H9 (cell line): Measurements from ENCODE around the gene TTBK1. TPM values are rescaled to one million over a fixed set of nuclear protein-coding genes. Genes with fewer than 3 reads are reported as not detected.

Source experiments
- DNase-seq: peaks from one replicate; pipeline ENCODE4 v3.0.0-alpha.2; 2017
- H2AFZ ChIP-seq: one replicate; pipeline ENCODE4 v1.6.1; 2013; ENCODE audit warnings: mild to moderate bottlenecking, low read length, control low read depth, moderate library complexity
- H2AK5ac ChIP-seq: 2 replicates; pipeline ENCODE4 v1.6.1; 2013; ENCODE audit warnings: low read length, control low read depth, mixed read lengths; ENCODE audit not compliant: insufficient read length
- H2BK120ac ChIP-seq: one replicate; pipeline ENCODE4 v1.6.1; 2013; ENCODE audit warnings: low read depth, mild to moderate bottlenecking, low read length, control low read depth, inconsistent platforms; ENCODE audit not compliant: poor library complexity, severe bottlenecking
- H2BK12ac ChIP-seq: 2 replicates; pipeline ENCODE4 v1.6.1; 2013; ENCODE audit warnings: low read length, control low read depth, mixed read lengths, low read depth; ENCODE audit not compliant: insufficient read length
- H2BK15ac ChIP-seq: 2 replicates; pipeline ENCODE4 v1.6.1; 2013; ENCODE audit warnings: low read depth, low read length, control low read depth
- H2BK20ac ChIP-seq: one replicate; pipeline ENCODE4 v1.6.1; 2013; ENCODE audit warnings: low read depth, mild to moderate bottlenecking, low read length, control low read depth, inconsistent platforms; ENCODE audit not compliant: poor library complexity, severe bottlenecking
- H2BK5ac ChIP-seq: 2 replicates; pipeline ENCODE4 v1.6.1; 2013; ENCODE audit warnings: low read length, control low read depth, mixed read lengths; ENCODE audit not compliant: insufficient read length
- H3K14ac ChIP-seq: 2 replicates; pipeline ENCODE4 v1.6.1; 2013; ENCODE audit warnings: low read length, control low read depth; ENCODE audit not compliant: insufficient read depth
- H3K18ac ChIP-seq: 2 replicates; pipeline ENCODE4 v1.6.1; 2013; ENCODE audit warnings: low read depth, mild to moderate bottlenecking, mixed read lengths, low read length, control low read depth; ENCODE audit not compliant: insufficient read length
- H3K23ac ChIP-seq: 2 replicates; pipeline ENCODE4 v1.6.1; 2013; ENCODE audit warnings: low read length, control low read depth, mixed read lengths, low read depth; ENCODE audit not compliant: insufficient read length
- H3K23me2 ChIP-seq: 2 replicates; pipeline ENCODE4 v1.6.1; 2013; ENCODE audit warnings: low read depth, mild to moderate bottlenecking, mixed read lengths, low read length, control low read depth; ENCODE audit not compliant: insufficient read length, poor library complexity, severe bottlenecking
- H3K27ac ChIP-seq: 2 replicates; pipeline ENCODE4 v1.5.1; 2013; ENCODE audit warnings: low read length, control low read depth, mixed read lengths, low read depth; ENCODE audit not compliant: insufficient read length
- H3K27me3 ChIP-seq: 2 replicates; pipeline ENCODE4 v1.6.1; 2013; ENCODE audit warnings: low read length, control low read depth, inconsistent platforms; ENCODE audit not compliant: insufficient read depth
- H3K4ac ChIP-seq: 2 replicates; pipeline ENCODE4 v1.6.1; 2013; ENCODE audit warnings: low read depth, mild to moderate bottlenecking, control low read depth, inconsistent platforms, low read length, moderate library complexity
- H3K4me1 ChIP-seq: 2 replicates; pipeline ENCODE4 v1.6.1; 2013; ENCODE audit warnings: low read length, control low read depth, inconsistent platforms; ENCODE audit not compliant: insufficient read depth
- H3K4me2 ChIP-seq: 2 replicates; pipeline ENCODE4 v1.6.1; 2013; ENCODE audit warnings: low read length, control low read depth, mixed read lengths; ENCODE audit not compliant: insufficient read length, insufficient read depth
- H3K56ac ChIP-seq: 2 replicates; pipeline ENCODE4 v1.6.1; 2013; ENCODE audit warnings: low read depth, mild to moderate bottlenecking, mixed read lengths, low read length, control low read depth; ENCODE audit not compliant: insufficient read length
- H3K79me1 ChIP-seq: 2 replicates; pipeline ENCODE4 v1.6.1; 2013; ENCODE audit warnings: low read depth, mild to moderate bottlenecking, moderate library complexity, low read length, control low read depth, inconsistent platforms; ENCODE audit not compliant: insufficient read depth, poor library complexity, severe bottlenecking
- H3K79me2 ChIP-seq: 2 replicates; pipeline ENCODE4 v1.6.1; 2013; ENCODE audit warnings: low read length, control low read depth, inconsistent platforms; ENCODE audit not compliant: insufficient read depth
- H3K9ac ChIP-seq: 2 replicates; pipeline ENCODE4 v1.6.1; 2013; ENCODE audit warnings: low read length, control low read depth, mixed read lengths; ENCODE audit not compliant: insufficient read length; ENCODE audit errors: extremely low read depth
- H3K9me3 ChIP-seq: one replicate; pipeline ENCODE4 v1.6.1; 2013; ENCODE audit warnings: low read depth, low read length, inconsistent platforms; ENCODE audit not compliant: control insufficient read depth
- H3T11ph ChIP-seq: one replicate; pipeline ENCODE4 v1.6.1; 2013; ENCODE audit warnings: mild to moderate bottlenecking, low read length, control low read depth, inconsistent platforms
- H4K20me1 ChIP-seq: one replicate; pipeline ENCODE4 v1.6.1; 2013; ENCODE audit not compliant: control insufficient read depth, insufficient read length, insufficient read depth
- H4K5ac ChIP-seq: 2 replicates; pipeline ENCODE4 v1.6.1; 2013; ENCODE audit warnings: low read depth, mild to moderate bottlenecking, mixed read lengths, low read length, control low read depth; ENCODE audit not compliant: insufficient read length
- H4K8ac ChIP-seq: replicated peaks from 2 replicates; pipeline ENCODE4 v1.6.1; 2013; ENCODE audit warnings: low read length, control low read depth, mixed read lengths, low read depth; ENCODE audit not compliant: insufficient read length
- H4K91ac ChIP-seq: 2 replicates; pipeline ENCODE4 v1.6.1; 2013; ENCODE audit warnings: low read depth, mild to moderate bottlenecking, moderate library complexity, mixed read lengths, low read length, control low read depth; ENCODE audit not compliant: insufficient read length
- H3K27ac Mint-ChIP-seq, 3 experiments: 2 replicates in 2 of 3; 3 replicates in 1 of 3; pipeline ENCODE4 v1.8.0; 2020 to 2021; ENCODE audit warnings: mixed read lengths in 3 of 3, mild to moderate bottlenecking in 1 of 3, moderate library complexity in 1 of 3
- H3K27me3 Mint-ChIP-seq: 2 replicates; pipeline ENCODE4 v1.8.0; 2021; ENCODE audit warnings: low read depth, mild to moderate bottlenecking, moderate library complexity, mixed read lengths
- H3K36me3 Mint-ChIP-seq, 3 experiments: 2 replicates in 2 of 3; 3 replicates in 1 of 3; pipeline ENCODE4 v1.8.0; 2020 to 2021; ENCODE audit warnings: low read depth in 3 of 3, mixed read lengths in 3 of 3; ENCODE audit not compliant: insufficient read depth in 1 of 3
- H3K4me1 Mint-ChIP-seq, 2 experiments: 2 replicates each; pipeline ENCODE4 v1.8.0; 2020; ENCODE audit warnings: mixed read lengths in 2 of 2
- H3K4me3 Mint-ChIP-seq, 2 experiments: 2 replicates in 1 of 2; 3 replicates in 1 of 2; pipeline ENCODE4 v1.8.0; 2020 to 2021; ENCODE audit warnings: mild to moderate bottlenecking in 2 of 2, mixed read lengths in 2 of 2, moderate library complexity in 1 of 2
- H3K9me3 Mint-ChIP-seq, 2 experiments: 2 replicates in 1 of 2; 3 replicates in 1 of 2; pipeline ENCODE4 v1.8.0; 2020; ENCODE audit warnings: mild to moderate bottlenecking in 2 of 2, mixed read lengths in 2 of 2, moderate library complexity in 1 of 2
- CTCF ChIP-seq: fragments of 200-600 bp; sonication (generic); conservative IDR thresholded peaks from 3 replicates; pipeline ENCODE4 v1.8.0; 2021; ENCODE audit warnings: antibody characterized with exemption, mild to moderate bottlenecking
- WGBS: extraction: QIAGEN DNeasy Blood & Tissue Kit; methylation state at CpG from one replicate; pipeline ENCODE4 v1.1.7; 2013; ENCODE audit warnings: missing lambda C conversion rate, low lambda C conversion rate, mixed read lengths; ENCODE audit not compliant: insufficient read length; ENCODE audit errors: extremely low coverage; 5-methylcytosine and 5-hydroxymethylcytosine counted together
- total RNA-seq: library from RNA; stranded (reverse); gene quantifications from 2 replicates; pipeline ENCODE4 v1.2.1, GENCODE V29; 2021

Gene TTBK1
- total RNA-seq, 1 experiment from 2014 or later: 1.6 TPM

- Histone ChIP-seq H3K4me2 (no peak overlapping the region), H3K79me1 (no peaks in the 10 kb centered on the region), H2BK20ac (no peak overlapping the region), H4K5ac (peak overlapping the region; percentile 13), H4K20me1 (peaks cover 4% of the 10 kb centered on the region), H3T11ph (no peak overlapping the region), H2BK5ac (no peak overlapping the region), H3K9me3 (no peaks in the 10 kb centered on the region), H3K4ac (no peak overlapping the region), H2AK5ac (no peak overlapping the region), H2BK120ac (no peak overlapping the region), H3K14ac (no peak overlapping the region), H3K27ac (no peak overlapping the region), H2AFZ (no peak overlapping the region), H3K56ac (no peak overlapping the region), H3K9ac (no peak overlapping the region), H3K23ac (no peak overlapping the region), H2BK15ac (no peak overlapping the region), H3K27me3 (no peaks in the 10 kb centered on the region), H4K8ac (no peak overlapping the region), H4K91ac (no peak overlapping the region), H3K23me2 (no peaks in the 10 kb centered on the region), H3K4me1 (no peaks in the 10 kb centered on the region), H3K79me2 (no peaks in the 10 kb centered on the region), H2BK12ac (no peak overlapping the region), H3K18ac (no peak overlapping the region)
- peaks cover 11% of the 10 kb centered on the region for H3K27me3 Mint-ChIP-seq
- no peak overlapping the region for H3K4me3 Mint-ChIP-seq
- TF ChIP-seq CTCF: no peak
- H3K36me3 Mint-ChIP-seq: no peaks in the 10 kb centered on the region
- H3K9me3 Mint-ChIP-seq: no peaks in the 10 kb centered on the region
- DNase-seq: no peak
- WGBS: no CpG with 5 or more reads among the region's 3 CpGs
- H3K27ac Mint-ChIP-seq: no peak overlapping the region
- peaks cover 15% of the 10 kb centered on the region in 2 experiments for H3K4me1 Mint-ChIP-seq
Observed at GRCh38 chr6:43294536-43294935, 51.3 kb downstream of the TTBK1 start.
